Mesendoderm (in vitro differentiated cells): ENCODE measurements around the gene IGFBP4.
"Not testable (repeated sequence)": the region's sequence is repeated elsewhere in the genome, so short reads cannot be mapped to it uniquely, and the experiment has no call there.

Experiments used
- DNase-seq: peaks from one replicate; pipeline ENCODE4 v3.0.0; 2013
- H2AK5ac ChIP-seq: 2 replicates; pipeline ENCODE4 v1.6.1; 2013; ENCODE audit warnings: low read length, inconsistent platforms
- H2BK120ac ChIP-seq: 2 replicates; pipeline ENCODE4 v1.6.1; 2013; ENCODE audit warnings: low read depth, mild to moderate bottlenecking, low read length, moderate library complexity, mixed read lengths
- H2BK15ac ChIP-seq: replicated peaks from 2 replicates; pipeline ENCODE4 v1.6.1; 2013; ENCODE audit warnings: low read depth, mild to moderate bottlenecking, moderate library complexity
- H2BK5ac ChIP-seq: 2 replicates; pipeline ENCODE4 v1.6.1; 2013; ENCODE audit warnings: low read length, inconsistent platforms
- H3K18ac ChIP-seq: 2 replicates; pipeline ENCODE4 v1.6.1; 2013; ENCODE audit warnings: mild to moderate bottlenecking, low read length, mixed read lengths
- H3K23ac ChIP-seq: one replicate; pipeline ENCODE4 v1.6.1; 2013; ENCODE audit warnings: low read length
- H3K27ac ChIP-seq: 2 replicates; pipeline ENCODE4 v1.5.1; 2013; ENCODE audit warnings: low read depth, mild to moderate bottlenecking, inconsistent platforms, low read length, moderate library complexity
- H3K27me3 ChIP-seq: 2 replicates; pipeline ENCODE4 v1.6.1; 2013; ENCODE audit warnings: low read length, control low read depth, mild to moderate bottlenecking, inconsistent platforms; ENCODE audit not compliant: insufficient read depth, poor library complexity
- H3K36me3 ChIP-seq: 2 replicates; pipeline ENCODE4 v1.6.1; 2013; ENCODE audit warnings: low read length, inconsistent platforms; ENCODE audit not compliant: control insufficient read depth, insufficient read depth
- H3K4ac ChIP-seq: one replicate; pipeline ENCODE4 v1.6.1; 2013; ENCODE audit warnings: low read depth, mild to moderate bottlenecking, low read length, moderate library complexity
- H3K4me1 ChIP-seq: 2 replicates; pipeline ENCODE4 v1.6.1; 2013; ENCODE audit warnings: low read depth, low read length, inconsistent platforms; ENCODE audit not compliant: control insufficient read depth
- H3K4me2 ChIP-seq: 2 replicates; pipeline ENCODE4 v1.6.1; 2013; ENCODE audit warnings: low read length
- H3K4me3 ChIP-seq: 2 replicates; pipeline ENCODE4 v1.5.1; 2013; ENCODE audit warnings: mild to moderate bottlenecking, low read length
- H3K56ac ChIP-seq: one replicate; pipeline ENCODE4 v1.6.1; 2013; ENCODE audit warnings: low read length
- H3K79me1 ChIP-seq: 2 replicates; pipeline ENCODE4 v1.6.1; 2013; ENCODE audit warnings: low read length, inconsistent platforms
- H3K79me2 ChIP-seq: 2 replicates; pipeline ENCODE4 v1.6.1; 2013; ENCODE audit warnings: mild to moderate bottlenecking, low read length; ENCODE audit not compliant: control insufficient read depth, insufficient read depth
- H3K9ac ChIP-seq: 2 replicates; pipeline ENCODE4 v1.6.1; 2013; ENCODE audit warnings: low read length, inconsistent platforms
- H4K5ac ChIP-seq: one replicate; pipeline ENCODE4 v1.6.1; 2013; ENCODE audit warnings: low read length
- H4K8ac ChIP-seq: one replicate; pipeline ENCODE4 v1.6.1; 2013; ENCODE audit warnings: low read depth, mild to moderate bottlenecking, control low read depth, low read length, moderate library complexity
- WGBS: extraction: QIAGEN DNeasy Blood & Tissue Kit; methylation state at CpG from one replicate; pipeline ENCODE4 v1.1.7; 2013; ENCODE audit warnings: low lambda C conversion rate, missing lambda C conversion rate; ENCODE audit not compliant: insufficient coverage; ENCODE audit errors: extremely low coverage; 5-methylcytosine and 5-hydroxymethylcytosine counted together

Gene IGFBP4

GRCh38 chr17:40409540-40409939, 33.7 kb upstream of the IGFBP4 start:
- H3K9ac ChIP-seq, H3K4me2 ChIP-seq, H3K18ac ChIP-seq, H2AK5ac ChIP-seq, DNase-seq, H3K56ac ChIP-seq, H3K79me1 ChIP-seq, H2BK5ac ChIP-seq, H3K4me3 ChIP-seq, H3K4me1 ChIP-seq, H4K5ac ChIP-seq, H3K27me3 ChIP-seq, H3K36me3 ChIP-seq, H3K23ac ChIP-seq, H3K79me2 ChIP-seq, H4K8ac ChIP-seq, H3K27ac ChIP-seq, H2BK120ac ChIP-seq, H2BK15ac ChIP-seq, H3K4ac ChIP-seq: not testable (repeated sequence)
- WGBS = no CpG with 5 or more reads among the region's 4 CpGs

DNA sequence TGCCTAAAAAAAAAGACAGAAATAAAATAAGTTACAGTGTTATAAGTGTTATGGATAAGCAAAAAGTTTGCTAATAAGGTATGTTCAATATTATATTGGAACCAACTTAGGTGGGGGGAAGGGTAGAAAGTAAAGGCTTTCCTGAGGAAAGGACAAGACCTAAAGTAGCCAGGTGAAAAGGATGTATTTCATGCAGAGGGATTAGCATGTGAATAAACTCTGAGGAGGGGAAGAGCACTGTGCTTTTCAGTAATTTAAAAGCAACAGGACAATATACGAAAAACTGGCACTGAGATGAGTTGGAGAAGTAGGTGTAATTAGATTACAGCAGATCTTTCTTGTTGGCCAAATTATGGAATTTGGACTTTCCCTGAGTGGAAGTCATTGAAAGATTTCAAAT, 33.2 kb upstream of the IGFBP4 start:
- H3K4me3 ChIP-seq = no peak overlapping the region
- no peaks in the 10 kb centered on the region for H3K4me1 ChIP-seq
- H2BK5ac ChIP-seq = no peak overlapping the region
- H3K79me2 ChIP-seq = no peaks in the 10 kb centered on the region
- no peak overlapping the region for H3K18ac ChIP-seq
- H4K8ac ChIP-seq = no peak overlapping the region
- H3K36me3 ChIP-seq = peaks cover 2% of the 10 kb centered on the region
- no peak overlapping the region for H3K4ac ChIP-seq
- H3K9ac ChIP-seq = no peak overlapping the region
- H3K23ac ChIP-seq = no peak overlapping the region
- no peak overlapping the region for H4K5ac ChIP-seq
- no CpG with 5 or more reads among the region's 1 CpG for WGBS
- no peak overlapping the region for H3K4me2 ChIP-seq
- no peak overlapping the region for H3K56ac ChIP-seq
- H2AK5ac ChIP-seq = no peak overlapping the region
- H3K27me3 ChIP-seq = no peaks in the 10 kb centered on the region
- H3K79me1 ChIP-seq = no peaks in the 10 kb centered on the region
- no peak overlapping the region for H2BK120ac ChIP-seq
- no peak for DNase-seq
- H3K27ac ChIP-seq = no peak overlapping the region
- no peak overlapping the region for H2BK15ac ChIP-seq

- H4K8ac ChIP-seq = no peak overlapping the region
- peaks cover 2% of the 10 kb centered on the region for H3K79me1 ChIP-seq
- H3K36me3 ChIP-seq = peaks cover 2% of the 10 kb centered on the region
- H2BK5ac ChIP-seq = no peak overlapping the region
- whole genome bisulfite sequencing = no CpG with 5 or more reads among the region's 4 CpGs
- no peak overlapping the region for H3K9ac ChIP-seq
- H4K5ac ChIP-seq = no peak overlapping the region
- peaks cover 2% of the 10 kb centered on the region for H3K4me1 ChIP-seq
- H3K27ac ChIP-seq = no peak overlapping the region
- peaks cover 4% of the 10 kb centered on the region for H3K79me2 ChIP-seq
- H3K23ac ChIP-seq = no peak overlapping the region
- H2BK120ac ChIP-seq = no peak overlapping the region
- no peak for DNase-seq
- no peak overlapping the region for H3K4ac ChIP-seq
- H2BK15ac ChIP-seq = no peak overlapping the region
- no peak overlapping the region for H3K56ac ChIP-seq
- H3K27me3 ChIP-seq = no peaks in the 10 kb centered on the region
- H3K18ac ChIP-seq = no peak overlapping the region
- no peak overlapping the region for H3K4me3 ChIP-seq
- no peak overlapping the region for H3K4me2 ChIP-seq
- H2AK5ac ChIP-seq = no peak overlapping the region
Observed at GRCh38 chr17:40411821-40412220, 31.4 kb upstream of the IGFBP4 start.

DNA sequence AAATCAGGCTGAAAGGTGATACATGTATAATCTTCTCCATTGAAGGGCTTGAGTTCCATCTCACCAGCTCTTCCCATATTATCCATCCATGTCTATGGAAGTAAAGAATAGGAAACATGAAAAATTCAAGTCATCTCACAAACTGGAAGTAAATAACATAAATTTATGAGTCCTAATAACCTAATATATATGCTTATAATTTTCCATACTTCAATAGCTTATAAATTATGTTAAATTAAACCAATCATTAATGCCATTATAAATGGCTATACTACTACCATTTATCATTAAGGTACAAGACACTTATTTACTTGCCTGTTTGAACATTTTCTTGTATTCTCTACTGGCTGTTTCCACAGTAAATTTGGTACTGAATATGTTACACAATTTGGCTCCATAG, 30.4 kb upstream of the IGFBP4 start:
- H4K5ac ChIP-seq = no peak overlapping the region
- H3K18ac ChIP-seq = no peak overlapping the region
- H3K4me1 ChIP-seq = peaks cover 2% of the 10 kb centered on the region
- no peak overlapping the region for H3K9ac ChIP-seq
- H3K27ac ChIP-seq = no peak overlapping the region
- no peak overlapping the region for H2BK15ac ChIP-seq
- H4K8ac ChIP-seq = no peak overlapping the region
- H3K23ac ChIP-seq = no peak overlapping the region
- peaks cover 2% of the 10 kb centered on the region for H3K36me3 ChIP-seq
- DNase-seq = no peak
- H3K79me2 ChIP-seq = peaks cover 11% of the 10 kb centered on the region
- no peak overlapping the region for H3K56ac ChIP-seq
- H3K4me2 ChIP-seq = no peak overlapping the region
- H2AK5ac ChIP-seq = no peak overlapping the region
- no peak overlapping the region for H2BK120ac ChIP-seq
- H3K27me3 ChIP-seq = no peaks in the 10 kb centered on the region
- H3K4ac ChIP-seq = no peak overlapping the region
- H2BK5ac ChIP-seq = no peak overlapping the region
- H3K4me3 ChIP-seq = no peak overlapping the region
- H3K79me1 ChIP-seq = peaks cover 2% of the 10 kb centered on the region

- H2BK120ac ChIP-seq, H3K4me1 ChIP-seq, H3K4ac ChIP-seq, H2BK15ac ChIP-seq, H2AK5ac ChIP-seq, H3K27ac ChIP-seq, H4K5ac ChIP-seq, H3K18ac ChIP-seq, H3K9ac ChIP-seq, H3K79me1 ChIP-seq, H3K4me2 ChIP-seq, H2BK5ac ChIP-seq, H3K4me3 ChIP-seq, DNase-seq, H3K56ac ChIP-seq, H3K36me3 ChIP-seq, H3K23ac ChIP-seq, H4K8ac ChIP-seq, H3K27me3 ChIP-seq: not testable (repeated sequence)
- peaks cover 11% of the 10 kb centered on the region for H3K79me2 ChIP-seq
- no CpG with 5 or more reads among the region's 4 CpGs for WGBS
Observed at GRCh38 chr17:40414312-40414711, 28.9 kb upstream of the IGFBP4 start.

- no CpG with 5 or more reads among the region's 3 CpGs for WGBS
- H3K4me1 ChIP-seq = peaks cover 2% of the 10 kb centered on the region
Observed at GRCh38 chr17:40415390-40415789, 27.9 kb upstream of the IGFBP4 start.

More at GRCh38 chr17:40415390-40415789, 27.9 kb upstream of the IGFBP4 start:
- Histone ChIP-seq H3K27ac (no peak overlapping the region), H3K27me3 (no peaks in the 10 kb centered on the region), H3K4ac (no peak overlapping the region), H3K79me1 (peaks cover 2% of the 10 kb centered on the region), H3K79me2 (peaks cover 11% of the 10 kb centered on the region), H3K4me2 (no peak overlapping the region), H2BK120ac (no peak overlapping the region), H3K18ac (no peak overlapping the region), H3K36me3 (no peaks in the 10 kb centered on the region), H3K4me3 (no peak overlapping the region), H2BK15ac (no peak overlapping the region), H2AK5ac (no peak overlapping the region), H3K23ac (no peak overlapping the region), H3K56ac (no peak overlapping the region), H4K5ac (no peak overlapping the region), H2BK5ac (no peak overlapping the region), H3K9ac (no peak overlapping the region), H4K8ac (peak overlapping the region; percentile 39)
- DNase-seq = peak; percentile 45
